Measurements from ENCODE around the gene PM20D2.

- TF ChIP-seq EZH2 (IDR thresholded peaks at IDR 0.05) = no peak
- no peak for TF ChIP-seq POLR2AphosphoS5 (IDR thresholded peaks at IDR 0.05; ENCODE audit: borderline replicate concordance, low read depth, low read length)
These were observed 16.2 kb downstream of the PM20D2 start for GRCh38 chr6:89162047-89162371.

All from SK-N-MC (cell line).